Natural killer cell (primary cell): ENCODE data around the gene ACYP2. TPM values are rescaled to one million over a fixed set of nuclear protein-coding genes. Genes with fewer than 3 reads are reported as not detected.

Experiments
- ATAC-seq, 3 donors: fragments of 150-1000 bp in 2 of 3; fragments of 200-7000 bp in 1 of 3; cut with Tn5 transposase; 1 replicate in 1 of 3; 2 replicates in 2 of 3; pipeline ENCODE4 v1.10.0; 2021; ENCODE audit warnings: mild to moderate bottlenecking in 2 of 3, moderate library complexity in 2 of 3
- DNase-seq, 2 donors: peaks; one replicate each; pipeline versions ENCODE4 v3.0.0 to v3.0.0-alpha.2; 2013 to 2021; ENCODE audit warnings: mixed read lengths in 1 of 2
- H3K27ac ChIP-seq: one replicate; pipeline ENCODE4 v1.5.1; 2013; ENCODE audit warnings: mild to moderate bottlenecking, low read length
- H3K27me3 ChIP-seq: one replicate; pipeline ENCODE4 v1.6.1; 2013; ENCODE audit warnings: low read length; ENCODE audit not compliant: control insufficient read depth, insufficient read depth
- H3K36me3 ChIP-seq: one replicate; pipeline ENCODE4 v1.6.1; 2013; ENCODE audit warnings: low read length; ENCODE audit not compliant: control insufficient read depth, insufficient read depth
- H3K4me1 ChIP-seq: one replicate; pipeline ENCODE4 v1.6.1; 2013; ENCODE audit warnings: low read length; ENCODE audit not compliant: control insufficient read depth, insufficient read depth
- H3K4me3 ChIP-seq: one replicate; pipeline ENCODE4 v1.5.1; 2013; ENCODE audit warnings: low read length
- H3K9me3 ChIP-seq: one replicate; pipeline ENCODE4 v1.6.1; 2013; ENCODE audit warnings: low read length; ENCODE audit not compliant: control insufficient read depth, insufficient read depth
- H3K27ac Mint-ChIP-seq, 2 donors: one replicate each; pipeline ENCODE4 v1.8.0; 2022; ENCODE audit warnings: mild to moderate bottlenecking in 2 of 2, mixed read lengths in 2 of 2, moderate library complexity in 1 of 2
- H3K27me3 Mint-ChIP-seq, 2 donors: one replicate each; pipeline ENCODE4 v1.8.0; 2022; ENCODE audit warnings: low read depth in 2 of 2, mixed read lengths in 2 of 2
- H3K36me3 Mint-ChIP-seq: one replicate; pipeline ENCODE4 v1.8.0; 2022; ENCODE audit warnings: mixed read lengths
- H3K4me1 Mint-ChIP-seq, 2 donors: one replicate each; pipeline ENCODE4 v1.8.0; 2022; ENCODE audit warnings: mixed read lengths in 2 of 2
- H3K4me3 Mint-ChIP-seq: one replicate; pipeline ENCODE4 v1.8.0; 2022; ENCODE audit warnings: mild to moderate bottlenecking, moderate library complexity, mixed read lengths
- H3K9me3 Mint-ChIP-seq, 2 donors: one replicate each; pipeline ENCODE4 v1.8.0; 2022; ENCODE audit warnings: mixed read lengths in 2 of 2
- WGBS: methylation state at CpG from one replicate; pipeline ENCODE4 v1.1.7; 2013; ENCODE audit warnings: missing lambda C conversion rate; ENCODE audit not compliant: insufficient coverage; 5-methylcytosine and 5-hydroxymethylcytosine counted together
- intact Hi-C: fragments of 100-400 bp; cut with micrococcal nuclease; formaldehyde crosslinking; loops from one replicate; pipeline ENCODE4 v1.14.2; 2022
- total RNA-seq, 4 donors: library from RNA; stranded (reverse); fragments of 120-200 nt in 1 of 4; gene quantifications; one replicate each; pipeline versions ENCODE4 v1.2.3 to v1.2.4, GENCODE V29; 2013 to 2022
- TF ChIP-seq, protein P1 (sequence below): fragments of 200-600 bp; IDR thresholded peaks from one replicate; pipeline ENCODE4 v1.8.0; 2022; ENCODE audit warnings: antibody characterized with exemption

ACYP2 gene
- total RNA-seq, 3 donors from 2014 or later (not counting 1 experiment from before 2014, with no cell fraction given): 14.3 to 18.1 (median 16.7) TPM

DNA sequence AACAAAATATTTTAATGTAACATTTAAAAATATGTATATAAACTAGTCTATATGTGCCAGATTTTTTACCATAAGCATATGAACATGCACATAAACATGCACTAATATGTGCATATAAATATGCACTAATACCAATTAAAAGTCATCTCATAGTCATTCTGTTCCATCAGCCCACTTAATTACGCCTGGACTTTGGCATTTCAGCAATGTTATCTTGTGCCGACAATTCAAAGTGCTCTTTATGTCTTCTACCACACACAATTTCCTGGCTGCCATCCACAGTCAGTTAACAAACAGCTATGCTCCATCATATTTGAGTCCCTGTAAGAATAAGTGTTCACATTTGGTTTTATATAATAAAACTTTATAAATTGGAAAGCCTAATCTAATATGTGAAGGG, 233.2 kb downstream of the ACYP2 start:
- TF ChIP-seq, protein P1, sequence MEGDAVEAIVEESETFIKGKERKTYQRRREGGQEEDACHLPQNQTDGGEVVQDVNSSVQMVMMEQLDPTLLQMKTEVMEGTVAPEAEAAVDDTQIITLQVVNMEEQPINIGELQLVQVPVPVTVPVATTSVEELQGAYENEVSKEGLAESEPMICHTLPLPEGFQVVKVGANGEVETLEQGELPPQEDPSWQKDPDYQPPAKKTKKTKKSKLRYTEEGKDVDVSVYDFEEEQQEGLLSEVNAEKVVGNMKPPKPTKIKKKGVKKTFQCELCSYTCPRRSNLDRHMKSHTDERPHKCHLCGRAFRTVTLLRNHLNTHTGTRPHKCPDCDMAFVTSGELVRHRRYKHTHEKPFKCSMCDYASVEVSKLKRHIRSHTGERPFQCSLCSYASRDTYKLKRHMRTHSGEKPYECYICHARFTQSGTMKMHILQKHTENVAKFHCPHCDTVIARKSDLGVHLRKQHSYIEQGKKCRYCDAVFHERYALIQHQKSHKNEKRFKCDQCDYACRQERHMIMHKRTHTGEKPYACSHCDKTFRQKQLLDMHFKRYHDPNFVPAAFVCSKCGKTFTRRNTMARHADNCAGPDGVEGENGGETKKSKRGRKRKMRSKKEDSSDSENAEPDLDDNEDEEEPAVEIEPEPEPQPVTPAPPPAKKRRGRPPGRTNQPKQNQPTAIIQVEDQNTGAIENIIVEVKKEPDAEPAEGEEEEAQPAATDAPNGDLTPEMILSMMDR: no peak
- H3K4me3 Mint-ChIP-seq: no peak overlapping the region
- intact Hi-C loops: no loop called here

DNA sequence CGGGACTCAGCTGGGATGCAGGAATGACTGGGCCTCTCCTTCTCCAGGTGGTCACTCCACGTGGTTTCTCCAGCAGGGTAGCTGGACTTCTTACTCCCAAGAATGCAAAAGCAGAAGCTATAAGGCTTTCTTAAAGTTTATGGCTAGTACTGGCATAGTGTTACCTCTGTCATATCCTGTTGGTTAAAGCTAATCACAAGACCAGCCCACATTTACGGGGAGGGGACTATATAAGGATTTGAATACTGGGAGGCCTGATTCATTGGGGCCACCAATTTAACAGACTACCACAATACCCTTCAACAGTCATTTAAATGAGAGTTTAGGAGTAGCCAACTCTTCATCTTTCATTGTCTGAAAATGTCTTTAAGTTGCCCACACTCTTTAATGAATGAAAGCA, 235.0 kb downstream of the ACYP2 start:
- Mint-ChIP-seq H3K36me3 (no peaks in the 10 kb centered on the region), H3K9me3 (no peaks in the 10 kb centered on the region), H3K4me3 (no peak overlapping the region), H3K27me3 (peaks cover 16 to 29% of the 10 kb centered on the region in 2 donors), H3K27ac (no peak overlapping the region), H3K4me1 (no peaks in the 10 kb centered on the region)
- no peaks in the 10 kb centered on the region for H3K9me3 ChIP-seq
- no peak overlapping the region for H3K4me3 ChIP-seq
- intact Hi-C loops: no loop called here
- DNase-seq: no peak
- no peak overlapping the region for H3K27ac ChIP-seq
- no peaks in the 10 kb centered on the region for H3K4me1 ChIP-seq
- H3K27me3 ChIP-seq: peaks cover 6% of the 10 kb centered on the region
- ATAC-seq: peak; percentile 59 to 85 (median 78)
- TF ChIP-seq, protein P1: no peak
- WGBS: 47% methylated on average over 2 of the region's 3 CpGs
- H3K36me3 ChIP-seq: no peaks in the 10 kb centered on the region

More for the DNA sequence above, 233.2 kb downstream of the ACYP2 start:
- Histone ChIP-seq H3K4me1 (no peaks in the 10 kb centered on the region), H3K36me3 (no peaks in the 10 kb centered on the region), H3K27ac (no peak overlapping the region), H3K4me3 (no peak overlapping the region), H3K27me3 (peaks cover 13% of the 10 kb centered on the region), H3K9me3 (no peaks in the 10 kb centered on the region)
- ATAC-seq: no peak
- WGBS: 90% methylated on average over 2 of the region's 2 CpGs
- no peak for DNase-seq
- H3K9me3 Mint-ChIP-seq: no peaks in the 10 kb centered on the region
- H3K27me3 Mint-ChIP-seq: peaks cover 23 to 38% of the 10 kb centered on the region in 2 donors
- H3K36me3 Mint-ChIP-seq: no peaks in the 10 kb centered on the region
- no peaks in the 10 kb centered on the region for H3K4me1 Mint-ChIP-seq
- no peak overlapping the region for H3K27ac Mint-ChIP-seq

DNA sequence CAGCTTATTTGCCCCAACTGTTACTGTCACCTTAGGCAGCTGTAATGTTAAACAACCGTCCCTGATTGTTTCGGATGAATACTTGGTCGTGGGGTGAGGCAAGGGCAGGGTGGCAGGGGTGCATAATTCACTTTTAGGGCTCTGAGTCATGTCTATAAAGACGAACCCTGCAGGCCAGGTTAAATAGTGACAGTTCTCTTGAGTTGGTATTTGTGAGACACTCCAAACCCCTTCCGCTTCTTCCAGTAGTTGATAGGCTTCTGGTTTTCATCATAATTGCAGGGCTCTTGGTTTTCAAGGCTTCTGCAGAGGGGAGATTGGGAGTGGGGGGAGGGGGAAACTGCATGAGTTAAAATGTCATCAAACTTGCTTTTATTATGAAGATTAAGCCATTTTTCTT, 237.8 kb downstream of the ACYP2 start:
- Mint-ChIP-seq H3K9me3 (no peaks in the 10 kb centered on the region), H3K27me3 (peaks cover 17 to 37% of the 10 kb centered on the region in 2 donors), H3K4me1 (no peaks in the 10 kb centered on the region), H3K27ac (no peak overlapping the region), H3K36me3 (no peaks in the 10 kb centered on the region), H3K4me3 (no peak overlapping the region)
- Histone ChIP-seq H3K36me3 (no peaks in the 10 kb centered on the region), H3K27me3 (peaks cover 3% of the 10 kb centered on the region), H3K4me1 (no peaks in the 10 kb centered on the region), H3K27ac (no peak overlapping the region), H3K4me3 (no peak overlapping the region), H3K9me3 (no peaks in the 10 kb centered on the region)
- DNase-seq: no peak
- intact Hi-C loops: no loop called here
- TF ChIP-seq, protein P1: no peak
- no peak for ATAC-seq
- 86% methylated on average over 5 of the region's 5 CpGs for WGBS

Other genes with a start within 250 kb of the ACYP2 start
- 100 to 1,000 TPM; 140 to 149 (median 141) TPM for gene PSME4, start 144.6 kb upstream of the ACYP2 start, total RNA-seq
- not detected for gene TSPYL6, start 140.6 kb downstream of the ACYP2 start, total RNA-seq